CD4-positive, alpha-beta T cell (primary cell): ENCODE measurements around the gene NFIC. TPM values are rescaled to one million over a fixed set of nuclear protein-coding genes. Genes with fewer than 3 reads are reported as not detected.

Experiments
- ATAC-seq: fragments of 200-7000 bp; cut with Tn5 transposase; one replicate; pipeline ENCODE4 v1.10.0; 2022; ENCODE audit warnings: mild to moderate bottlenecking; ENCODE audit not compliant: poor library complexity
- CTCF ChIA-PET: fragments of 350-600 bp; sonication (Branson Sonifier 250); formaldehyde crosslinking; loops from one replicate; lab custom pipeline; 2021; ENCODE audit warnings: antibody characterized with exemption, inconsistent platforms; lab: Charles Lee
- POLR2A ChIA-PET: fragments of 350-600 bp; sonication (Branson Sonifier 250); formaldehyde crosslinking; loops from one replicate; lab custom pipeline; 2021; ENCODE audit warnings: antibody characterized with exemption, inconsistent platforms; lab: Charles Lee
- DNase-seq, 14 experiments: peaks; one replicate each; pipeline ENCODE4 v3.0.0-alpha.2; 2013 to 2020; ENCODE audit warnings: mixed read lengths in 2 of 14
- H3K27ac ChIP-seq, 2 donors: one replicate each; pipeline versions ENCODE4 v1.5.1 to v1.7.0; 2013; ENCODE audit warnings: low read length in 2 of 2, low read depth in 1 of 2, mild to moderate bottlenecking in 1 of 2
- H3K27me3 ChIP-seq, 2 experiments: 1 replicate in 1 of 2; 2 replicates in 1 of 2; pipeline versions ENCODE4 v1.6.1 to v1.7.0; 2013; ENCODE audit warnings: low read length in 2 of 2, control low read depth in 1 of 2, mild to moderate bottlenecking in 1 of 2, moderate library complexity in 1 of 2; ENCODE audit not compliant: insufficient read depth in 2 of 2, control insufficient read depth in 1 of 2
- H3K36me3 ChIP-seq: one replicate; pipeline ENCODE4 v1.6.1; 2013; ENCODE audit warnings: low read length, control low read depth; ENCODE audit not compliant: insufficient read depth
- H3K4me1 ChIP-seq: one replicate; pipeline ENCODE4 v1.6.1; 2013; ENCODE audit warnings: low read length, control low read depth; ENCODE audit not compliant: insufficient read depth
- H3K4me3 ChIP-seq: one replicate; pipeline ENCODE4 v1.5.1; 2013; ENCODE audit warnings: mild to moderate bottlenecking, low read length, moderate library complexity
- H3K9me3 ChIP-seq, 2 experiments: 1 replicate in 1 of 2; 2 replicates in 1 of 2; pipeline versions ENCODE4 v1.6.1 to v1.7.0; 2013; ENCODE audit warnings: low read length in 2 of 2, mild to moderate bottlenecking in 2 of 2, control low read depth in 1 of 2, moderate library complexity in 1 of 2; ENCODE audit not compliant: control insufficient read depth in 1 of 2, insufficient read depth in 1 of 2
- H3K27ac Mint-ChIP-seq: one replicate; pipeline ENCODE4 v1.8.0; 2020; ENCODE audit warnings: mixed read lengths
- H3K27me3 Mint-ChIP-seq: one replicate; pipeline ENCODE4 v1.8.0; 2021; ENCODE audit warnings: mixed read lengths
- H3K36me3 Mint-ChIP-seq: one replicate; pipeline ENCODE4 v1.8.0; 2021; ENCODE audit warnings: low read depth, mixed read lengths
- H3K4me1 Mint-ChIP-seq: one replicate; pipeline ENCODE4 v1.8.0; 2021; ENCODE audit warnings: low read depth, mixed read lengths
- H3K4me3 Mint-ChIP-seq: one replicate; pipeline ENCODE4 v1.8.0; 2020; ENCODE audit warnings: mild to moderate bottlenecking, mixed read lengths
- H3K9me3 Mint-ChIP-seq: one replicate; pipeline ENCODE4 v1.8.0; 2020; ENCODE audit warnings: mixed read lengths
- CTCF ChIP-seq: fragments of 200-600 bp; IDR thresholded peaks from one replicate; pipeline ENCODE4 v1.8.0; 2022; ENCODE audit warnings: antibody characterized with exemption, mild to moderate bottlenecking
- intact Hi-C, 2 experiments: fragments of 100-400 bp; cut with DNase I in 1 of 2; cut with micrococcal nuclease in 1 of 2; formaldehyde crosslinking; loops; one replicate each; pipeline versions ENCODE4 v1.15.1 to v1.9.0; 2023 to 2025; cut with DNase I, micrococcal nuclease
- total RNA-seq, 174 experiments: library from RNA in 2 of 174; stranded (reverse) in 2 of 174; gene quantifications; one replicate each; pipeline ENCODE4 v1.2.3 and lab custom pipeline; 2021 to 2026

The NFIC gene
- total RNA-seq, 2 experiments from 2014 or later: 22.1 to 22.2 TPM

- CTCF ChIA-PET: no interaction called here
- H3K9me3 Mint-ChIP-seq: no peaks in the 10 kb centered on the region
- H3K4me1 Mint-ChIP-seq: no peaks in the 10 kb centered on the region
- no peak overlapping the region for H3K4me3 ChIP-seq
- no peak overlapping the region for H3K4me3 Mint-ChIP-seq
- no peak overlapping the region for H3K27ac ChIP-seq
- H3K9me3 ChIP-seq: no peaks in the 10 kb centered on the region
- intact Hi-C loops: no loop called here
- peaks cover 41% of the 10 kb centered on the region for H3K36me3 ChIP-seq
- TF ChIP-seq CTCF: no peak
- peaks cover 7% of the 10 kb centered on the region for H3K4me1 ChIP-seq
- H3K36me3 Mint-ChIP-seq: peaks cover 11% of the 10 kb centered on the region
- H3K27ac Mint-ChIP-seq: no peak overlapping the region
- DNase-seq: no peak
- POLR2A ChIA-PET: no interaction called here
- no peaks in the 10 kb centered on the region for H3K27me3 ChIP-seq
- no peak for ATAC-seq
- no peaks in the 10 kb centered on the region for H3K27me3 Mint-ChIP-seq
Observed at GRCh38 chr19:3456925-3457527, 90.6 kb downstream of the NFIC start.

GRCh38 chr19:3457528-3458228 lies 91.3 kb downstream of the NFIC start:
- peaks cover 35% of the 10 kb centered on the region for H3K36me3 ChIP-seq
- ChIA-PET CTCF (no interaction called here), POLR2A (no interaction called here)
- intact Hi-C loops: no loop called here
- no peaks in the 10 kb centered on the region for H3K27me3 ChIP-seq
- H3K4me3 ChIP-seq: no peak overlapping the region
- Mint-ChIP-seq H3K9me3 (no peaks in the 10 kb centered on the region), H3K4me1 (no peaks in the 10 kb centered on the region), H3K4me3 (no peak overlapping the region), H3K27me3 (no peaks in the 10 kb centered on the region), H3K36me3 (peaks cover 8% of the 10 kb centered on the region), H3K27ac (no peak overlapping the region)
- peaks cover 7% of the 10 kb centered on the region for H3K4me1 ChIP-seq
- ATAC-seq (no peak), DNase-seq (no peak)
- no peak for TF ChIP-seq CTCF
- H3K9me3 ChIP-seq: no peaks in the 10 kb centered on the region
- H3K27ac ChIP-seq: no peak overlapping the region

GRCh38 chr19:3458229-3459088 lies 92.1 kb downstream of the NFIC start:
- H3K4me1 Mint-ChIP-seq: no peaks in the 10 kb centered on the region
- no peaks in the 10 kb centered on the region for H3K9me3 Mint-ChIP-seq
- peaks cover 9% of the 10 kb centered on the region for H3K36me3 Mint-ChIP-seq
- TF ChIP-seq CTCF: no peak
- Histone ChIP-seq H3K4me1 (peaks cover 7% of the 10 kb centered on the region), H3K27ac (no peak overlapping the region), H3K27me3 (no peaks in the 10 kb centered on the region), H3K4me3 (no peak overlapping the region), H3K36me3 (peaks cover 32% of the 10 kb centered on the region), H3K9me3 (no peaks in the 10 kb centered on the region)
- no peak overlapping the region for H3K4me3 Mint-ChIP-seq
- no peak for DNase-seq
- intact Hi-C loops: no loop called here
- ChIA-PET CTCF (no interaction called here), POLR2A (no interaction called here)
- ATAC-seq: no peak
- H3K27me3 Mint-ChIP-seq: no peaks in the 10 kb centered on the region
- no peak overlapping the region for H3K27ac Mint-ChIP-seq
